ENCODE results near the gene ADGRL3.
"Not testable (repeated sequence)": the region's sequence is repeated elsewhere in the genome, so short reads cannot be mapped to it uniquely, and the experiment has no call there.

Gene ADGRL3

GRCh38 chr4:61933527-61933926 is 733.4 kb downstream of the ADGRL3 start:
- DNase-seq: no peak

GRCh38 chr4:61934198-61934597 is 734.1 kb downstream of the ADGRL3 start:
- DNase-seq: no peak

GRCh38 chr4:61938250-61938846 is 738.2 kb downstream of the ADGRL3 start:
- no peak for DNase-seq

GRCh38 chr4:61950625-61951024 is 750.5 kb downstream of the ADGRL3 start:
- DNase-seq: no peak

GRCh38 chr4:61953386-61953785 is 753.3 kb downstream of the ADGRL3 start:
- DNase-seq: no peak

GRCh38 chr4:61958591-61958990 is 758.5 kb downstream of the ADGRL3 start:
- no peak for DNase-seq

- DNase-seq: no peak
These were observed 759.0 kb downstream of the ADGRL3 start for GRCh38 chr4:61959087-61959486.

- no peak for DNase-seq
These were observed 784.3 kb downstream of the ADGRL3 start for GRCh38 chr4:61984260-61984909.

GRCh38 chr4:61985426-61985825 is 785.3 kb downstream of the ADGRL3 start:
- no peak for DNase-seq

- not testable (repeated sequence) for DNase-seq
These were observed 786.8 kb downstream of the ADGRL3 start for GRCh38 chr4:61986929-61987328.

GRCh38 chr4:61992351-61992750 is 792.2 kb downstream of the ADGRL3 start:
- no peak for DNase-seq

- no peak for DNase-seq
These were observed 793.9 kb downstream of the ADGRL3 start for GRCh38 chr4:61994036-61994435.

GRCh38 chr4:61995717-61996340 is 795.7 kb downstream of the ADGRL3 start:
- DNase-seq: no peak

GRCh38 chr4:61996943-61997342 is 796.8 kb downstream of the ADGRL3 start:
- no peak for DNase-seq

- DNase-seq: no peak
These were observed 797.7 kb downstream of the ADGRL3 start for GRCh38 chr4:61997831-61998230.

- no peak for DNase-seq
These were observed 803.6 kb downstream of the ADGRL3 start for GRCh38 chr4:62003695-62004094.

- DNase-seq: no peak
These were observed 804.8 kb downstream of the ADGRL3 start for GRCh38 chr4:62004881-62005280.

- DNase-seq: no peak
These were observed 806.0 kb downstream of the ADGRL3 start for GRCh38 chr4:62006108-62006507.

GRCh38 chr4:62015043-62015739 is 815.1 kb downstream of the ADGRL3 start:
- DNase-seq: no peak

GRCh38 chr4:62018537-62018936 is 818.4 kb downstream of the ADGRL3 start:
- DNase-seq: no peak

- no peak for DNase-seq
These were observed 823.5 kb downstream of the ADGRL3 start for GRCh38 chr4:62023633-62024032.

- DNase-seq: no peak
These were observed 828.6 kb downstream of the ADGRL3 start for GRCh38 chr4:62028745-62029144.

GRCh38 chr4:62030958-62031357 is 830.8 kb downstream of the ADGRL3 start:
- no peak for DNase-seq

- no peak for DNase-seq
These were observed 837.4 kb downstream of the ADGRL3 start for GRCh38 chr4:62037571-62037970.
